ENCODE data around the gene ZNF212. TPM values are rescaled to one million over a fixed set of nuclear protein-coding genes. Genes with fewer than 3 reads are reported as not detected.
A peak's percentile ranks its signal among the peaks of the same experiment; 100 is the strongest.
"Not testable (repeated sequence)": the region's sequence is repeated elsewhere in the genome, so short reads cannot be mapped to it uniquely, and the experiment has no call there.

ZNF212 gene
- polyA plus RNA-seq, 1 donor from 2014 or later: 8.7 TPM

DNA sequence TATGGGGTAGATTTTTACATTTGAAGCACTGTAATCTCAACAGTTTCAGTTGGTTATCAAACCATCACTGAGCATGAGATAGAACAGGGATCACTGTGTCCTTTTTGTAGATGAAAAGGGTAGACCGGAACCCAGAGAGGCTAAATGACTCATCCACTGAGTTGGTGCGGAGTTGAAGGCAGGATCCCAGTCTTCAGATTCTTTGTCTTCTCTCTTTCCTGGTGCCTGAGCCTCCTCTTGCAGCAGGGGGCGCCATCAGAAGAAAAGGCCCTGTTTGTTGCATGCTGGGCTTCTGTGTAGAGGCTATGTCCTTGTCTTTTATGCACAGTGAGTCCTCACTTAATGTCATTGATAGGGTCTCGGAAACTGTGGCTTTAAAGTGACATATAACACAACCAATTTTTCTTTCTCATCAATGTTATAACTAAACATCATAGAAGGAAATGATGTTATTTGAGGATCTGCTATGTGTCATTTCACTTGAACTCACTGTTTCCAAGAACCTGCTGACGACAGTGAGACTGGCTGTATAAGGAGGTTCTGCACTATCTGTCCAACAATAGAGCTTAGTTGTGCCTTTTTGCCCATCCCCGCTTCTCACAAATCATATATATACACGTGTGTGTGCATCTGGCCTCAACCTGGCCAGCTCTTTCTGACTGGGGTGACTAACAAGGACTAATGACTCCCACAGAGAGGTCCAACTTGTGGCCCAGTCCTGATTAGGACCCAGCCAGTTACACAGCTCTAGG lies 29.8 kb upstream of the ZNF212 start:
- H3K27me3 Mint-ChIP-seq: no peaks in the 10 kb centered on the region
- no peak overlapping the region for H3K27ac Mint-ChIP-seq
- H3K36me3 Mint-ChIP-seq: peaks cover 7% of the 10 kb centered on the region
- H3K4me3 Mint-ChIP-seq: no peak overlapping the region
- no peaks in the 10 kb centered on the region for H3K9me3 Mint-ChIP-seq
- no peaks in the 10 kb centered on the region for H3K4me1 Mint-ChIP-seq

GRCh38 chr7:149210551-149210950 lies 28.9 kb upstream of the ZNF212 start:
- Mint-ChIP-seq H3K4me3 (no peak overlapping the region), H3K36me3 (peaks cover 7% of the 10 kb centered on the region), H3K4me1 (no peaks in the 10 kb centered on the region), H3K9me3 (no peaks in the 10 kb centered on the region), H3K27ac (no peak overlapping the region), H3K27me3 (no peaks in the 10 kb centered on the region)

DNA sequence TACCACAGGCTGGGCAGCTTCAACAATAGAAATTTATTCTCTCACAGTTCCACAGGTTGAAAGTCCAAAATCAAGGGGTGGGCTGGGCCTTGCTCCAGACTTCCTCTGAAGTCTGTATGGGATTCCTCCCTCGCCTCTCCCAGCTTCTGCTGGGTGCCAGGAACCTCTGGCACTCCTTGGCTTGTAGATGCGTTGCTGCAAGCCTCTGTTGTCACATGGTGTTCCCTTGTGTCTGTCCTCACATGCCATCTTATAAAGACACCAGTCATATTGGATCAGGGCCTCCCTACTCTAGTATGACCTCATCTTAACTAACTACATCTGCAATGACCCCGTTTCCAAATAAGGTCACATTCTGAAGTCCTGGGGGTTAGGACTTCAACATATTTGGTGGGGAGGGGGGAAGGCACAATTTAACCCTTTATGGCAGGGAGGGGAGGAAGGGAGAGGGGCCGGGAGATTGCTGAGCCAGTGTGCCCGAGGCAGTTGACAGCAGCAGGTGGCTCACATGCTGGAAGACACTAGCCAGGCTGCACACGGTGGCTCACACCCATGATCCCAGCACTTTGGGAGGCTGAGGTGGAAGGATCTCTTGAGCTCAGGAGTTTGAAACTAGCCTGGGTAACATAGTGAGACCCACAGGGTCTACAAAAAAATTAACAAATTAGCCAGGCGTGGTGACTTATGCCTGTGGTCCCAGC lies 25.3 kb upstream of the ZNF212 start:
- no peaks in the 10 kb centered on the region for H3K27me3 Mint-ChIP-seq
- no peaks in the 10 kb centered on the region for H3K4me1 Mint-ChIP-seq
- no peak overlapping the region for H3K4me3 Mint-ChIP-seq
- H3K9me3 Mint-ChIP-seq: no peaks in the 10 kb centered on the region
- no peak overlapping the region for H3K27ac Mint-ChIP-seq
- H3K36me3 Mint-ChIP-seq: peaks cover 11% of the 10 kb centered on the region

- H3K27me3 Mint-ChIP-seq: no peaks in the 10 kb centered on the region
- H3K9me3 Mint-ChIP-seq: no peaks in the 10 kb centered on the region
- peaks cover 12% of the 10 kb centered on the region for H3K36me3 Mint-ChIP-seq
- no peak overlapping the region for H3K27ac Mint-ChIP-seq
- H3K4me3 Mint-ChIP-seq: no peak overlapping the region
- no peaks in the 10 kb centered on the region for H3K4me1 Mint-ChIP-seq
Measured at GRCh38 chr7:149216402-149216801, 23.0 kb upstream of the ZNF212 start.

DNA sequence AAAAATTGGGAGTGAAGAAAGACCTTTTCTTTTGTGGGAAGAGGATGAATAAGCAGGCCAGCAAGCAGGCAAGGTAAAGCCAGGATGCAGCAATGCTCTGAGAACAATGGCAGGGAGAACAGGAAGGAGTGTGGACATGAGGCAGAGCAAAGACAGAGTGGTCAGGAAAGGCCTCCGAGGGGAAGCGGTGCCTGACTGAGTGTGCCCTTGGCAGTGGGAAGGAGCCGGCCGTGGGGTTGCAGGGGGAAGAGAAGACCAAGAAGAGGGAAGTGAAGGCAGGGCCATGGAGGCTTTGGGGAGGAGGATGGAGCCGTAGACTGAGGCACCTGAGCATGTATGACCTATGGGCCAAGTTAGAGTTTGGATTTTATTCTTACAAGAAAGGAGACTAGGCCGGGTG lies 21.9 kb upstream of the ZNF212 start:
- Mint-ChIP-seq H3K27me3 (no peaks in the 10 kb centered on the region), H3K36me3 (peaks cover 15% of the 10 kb centered on the region), H3K27ac (no peak overlapping the region), H3K4me3 (no peak overlapping the region), H3K9me3 (no peaks in the 10 kb centered on the region), H3K4me1 (no peaks in the 10 kb centered on the region)

- Mint-ChIP-seq H3K4me1 (no peaks in the 10 kb centered on the region), H3K4me3 (no peak overlapping the region), H3K9me3 (no peaks in the 10 kb centered on the region), H3K27me3 (no peaks in the 10 kb centered on the region), H3K27ac (no peak overlapping the region), H3K36me3 (peaks cover 15% of the 10 kb centered on the region)
Measured at GRCh38 chr7:149218469-149219420, 20.7 kb upstream of the ZNF212 start.

DNA sequence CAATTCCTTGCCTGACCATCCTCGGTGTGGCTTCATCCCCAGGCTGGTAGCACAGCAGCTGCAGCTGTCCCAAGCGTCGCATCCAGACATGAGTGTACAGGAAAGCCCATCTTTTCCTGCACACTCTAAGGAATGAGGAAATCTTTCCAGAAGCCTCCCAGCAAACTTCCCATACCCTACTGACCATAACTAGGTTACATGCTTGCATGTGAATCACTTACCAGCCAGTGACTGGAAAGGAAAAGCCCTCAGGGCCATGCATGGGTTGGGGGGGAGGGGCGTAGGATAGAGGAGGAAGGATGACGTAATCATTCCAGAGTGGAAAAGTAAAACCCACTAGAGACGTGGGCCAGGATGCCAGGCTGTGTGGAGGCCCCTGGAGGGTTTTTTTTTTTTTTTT lies 18.9 kb upstream of the ZNF212 start:
- Mint-ChIP-seq H3K27me3 (no peaks in the 10 kb centered on the region), H3K4me1 (no peaks in the 10 kb centered on the region), H3K9me3 (no peaks in the 10 kb centered on the region), H3K36me3 (peaks cover 16% of the 10 kb centered on the region), H3K4me3 (no peak overlapping the region), H3K27ac (no peak overlapping the region)

GRCh38 chr7:149223176-149223575 lies 16.3 kb upstream of the ZNF212 start:
- Mint-ChIP-seq H3K27ac (no peak overlapping the region), H3K36me3 (peaks cover 15% of the 10 kb centered on the region), H3K4me1 (no peaks in the 10 kb centered on the region), H3K27me3 (no peaks in the 10 kb centered on the region), H3K4me3 (no peak overlapping the region), H3K9me3 (no peaks in the 10 kb centered on the region)

- Mint-ChIP-seq H3K36me3 (peaks cover 12% of the 10 kb centered on the region), H3K4me3 (no peak overlapping the region), H3K27ac (no peak overlapping the region), H3K4me1 (no peaks in the 10 kb centered on the region), H3K9me3 (no peaks in the 10 kb centered on the region), H3K27me3 (no peaks in the 10 kb centered on the region)
Measured at GRCh38 chr7:149223761-149224160, 15.7 kb upstream of the ZNF212 start.

GRCh38 chr7:149224352-149224751 lies 15.1 kb upstream of the ZNF212 start:
- Mint-ChIP-seq H3K4me3 (no peak overlapping the region), H3K27me3 (no peaks in the 10 kb centered on the region), H3K27ac (no peak overlapping the region), H3K9me3 (peaks cover 0 to 1% (median 0%) of the 10 kb centered on the region in 3 donors), H3K4me1 (peaks cover 0 to 3% (median 0%) of the 10 kb centered on the region in 3 donors), H3K36me3 (peaks cover 10% of the 10 kb centered on the region)

GRCh38 chr7:149225106-149225505 lies 14.3 kb upstream of the ZNF212 start:
- no peaks in the 10 kb centered on the region for H3K27me3 Mint-ChIP-seq
- no peak overlapping the region for H3K4me3 Mint-ChIP-seq
- peaks cover 0 to 3% (median 0%) of the 10 kb centered on the region in 3 donors for H3K4me1 Mint-ChIP-seq
- peaks cover 0 to 1% (median 0%) of the 10 kb centered on the region in 3 donors for H3K9me3 Mint-ChIP-seq
- H3K27ac Mint-ChIP-seq: no peak overlapping the region
- H3K36me3 Mint-ChIP-seq: peaks cover 10% of the 10 kb centered on the region

DNA sequence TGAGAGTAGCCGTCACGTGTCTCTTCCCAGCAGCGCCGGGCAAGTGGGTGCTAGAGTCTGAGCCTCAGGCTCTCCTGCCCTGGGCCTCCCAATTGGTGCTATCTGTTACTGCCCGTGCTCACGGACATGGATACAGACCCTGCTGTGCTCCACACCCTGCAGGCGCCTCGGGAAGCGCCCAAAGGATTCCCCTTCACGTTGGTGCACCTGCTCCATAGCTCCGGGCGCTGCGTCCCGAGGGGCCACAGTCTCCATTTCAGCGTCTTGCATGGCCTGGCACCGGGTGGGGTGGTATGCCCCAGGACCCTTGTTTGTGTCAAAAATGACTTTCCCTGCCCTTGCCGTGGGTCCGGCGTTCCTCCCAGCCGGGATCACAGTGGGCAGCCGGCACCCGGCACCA lies 13.8 kb upstream of the ZNF212 start:
- Mint-ChIP-seq H3K4me1 (peaks cover 0 to 3% (median 0%) of the 10 kb centered on the region in 3 donors), H3K36me3 (peaks cover 10% of the 10 kb centered on the region), H3K9me3 (peaks cover 0 to 1% (median 0%) of the 10 kb centered on the region in 3 donors), H3K27me3 (no peaks in the 10 kb centered on the region), H3K4me3 (no peak overlapping the region), H3K27ac (peak overlapping the region in 1 of 3 donors; percentile 78)

DNA sequence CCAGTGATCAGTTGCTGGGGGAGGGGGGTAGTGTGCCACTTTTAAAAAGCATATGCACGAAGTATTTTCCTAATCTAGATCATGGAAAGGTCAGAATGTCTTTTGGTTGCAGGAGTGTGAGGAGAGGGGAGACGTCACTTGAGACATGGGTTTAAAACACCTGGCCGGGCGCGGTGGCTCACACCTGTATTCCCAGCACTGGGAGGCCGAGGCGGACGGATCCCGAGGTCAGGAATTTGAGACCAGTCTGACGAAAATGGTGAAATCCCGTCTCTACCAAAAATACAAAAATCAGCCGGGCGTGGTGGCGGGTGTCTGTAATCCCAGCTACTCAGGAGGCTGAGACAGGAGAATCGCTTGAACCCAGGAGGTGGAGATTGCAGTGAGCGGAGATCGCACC lies 13.1 kb upstream of the ZNF212 start:
- not testable (repeated sequence) for H3K36me3 Mint-ChIP-seq, H3K9me3 Mint-ChIP-seq
- H3K27ac Mint-ChIP-seq: peak overlapping the region in 2 of 3 donors; percentile 53 to 78

GRCh38 chr7:149226840-149227494 lies 12.5 kb upstream of the ZNF212 start:
- Mint-ChIP-seq H3K36me3 (peaks cover 6% of the 10 kb centered on the region), H3K27me3 (no peaks in the 10 kb centered on the region), H3K4me3 (no peak overlapping the region), H3K9me3 (peaks cover 0 to 1% (median 0%) of the 10 kb centered on the region in 3 donors), H3K27ac (peak overlapping the region in 1 of 3 donors; percentile 53), H3K4me1 (peaks cover 0 to 3% (median 0%) of the 10 kb centered on the region in 3 donors)

More for the DNA sequence above, 13.1 kb upstream of the ZNF212 start:
- H3K4me3 Mint-ChIP-seq, H3K4me1 Mint-ChIP-seq, H3K27me3 Mint-ChIP-seq: not testable (repeated sequence)
